HFF-Myc (cell line): ENCODE measurements around the gene DCUN1D3.
"Not testable (repeated sequence)": the region's sequence is repeated elsewhere in the genome, so short reads cannot be mapped to it uniquely, and the experiment has no call there.

Source experiments
- DNase-seq: peaks from one replicate; pipeline ENCODE4 v3.0.0-alpha.2; 2011; ENCODE audit warnings: low read depth; ENCODE audit errors: extremely low read depth
- H3K4me3 ChIP-seq: replicated peaks from 2 replicates; pipeline ENCODE4 v1.5.1; 2011; ENCODE audit warnings: low read depth, mild to moderate bottlenecking, control low read depth, low read length
- TF ChIP-seq, protein P1 (sequence below): IDR thresholded peaks from 2 replicates; pipeline ENCODE4 v1.5.1; 2012; ENCODE audit warnings: mild to moderate bottlenecking, low read depth, low read length, control low read depth; ENCODE audit errors: missing control alignments

Gene DCUN1D3

GRCh38 chr16:20931066-20931600 lies 31.0 kb upstream of the DCUN1D3 start:
- no peak for DNase-seq
- TF ChIP-seq, protein P1, sequence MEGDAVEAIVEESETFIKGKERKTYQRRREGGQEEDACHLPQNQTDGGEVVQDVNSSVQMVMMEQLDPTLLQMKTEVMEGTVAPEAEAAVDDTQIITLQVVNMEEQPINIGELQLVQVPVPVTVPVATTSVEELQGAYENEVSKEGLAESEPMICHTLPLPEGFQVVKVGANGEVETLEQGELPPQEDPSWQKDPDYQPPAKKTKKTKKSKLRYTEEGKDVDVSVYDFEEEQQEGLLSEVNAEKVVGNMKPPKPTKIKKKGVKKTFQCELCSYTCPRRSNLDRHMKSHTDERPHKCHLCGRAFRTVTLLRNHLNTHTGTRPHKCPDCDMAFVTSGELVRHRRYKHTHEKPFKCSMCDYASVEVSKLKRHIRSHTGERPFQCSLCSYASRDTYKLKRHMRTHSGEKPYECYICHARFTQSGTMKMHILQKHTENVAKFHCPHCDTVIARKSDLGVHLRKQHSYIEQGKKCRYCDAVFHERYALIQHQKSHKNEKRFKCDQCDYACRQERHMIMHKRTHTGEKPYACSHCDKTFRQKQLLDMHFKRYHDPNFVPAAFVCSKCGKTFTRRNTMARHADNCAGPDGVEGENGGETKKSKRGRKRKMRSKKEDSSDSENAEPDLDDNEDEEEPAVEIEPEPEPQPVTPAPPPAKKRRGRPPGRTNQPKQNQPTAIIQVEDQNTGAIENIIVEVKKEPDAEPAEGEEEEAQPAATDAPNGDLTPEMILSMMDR, result no peak
- H3K4me3 ChIP-seq, result no peak overlapping the region

GRCh38 chr16:20930365-20930690 lies 30.2 kb upstream of the DCUN1D3 start:
- DNase-seq, result no peak
- no peak overlapping the region for H3K4me3 ChIP-seq
- TF ChIP-seq, protein P1, result no peak

DNA sequence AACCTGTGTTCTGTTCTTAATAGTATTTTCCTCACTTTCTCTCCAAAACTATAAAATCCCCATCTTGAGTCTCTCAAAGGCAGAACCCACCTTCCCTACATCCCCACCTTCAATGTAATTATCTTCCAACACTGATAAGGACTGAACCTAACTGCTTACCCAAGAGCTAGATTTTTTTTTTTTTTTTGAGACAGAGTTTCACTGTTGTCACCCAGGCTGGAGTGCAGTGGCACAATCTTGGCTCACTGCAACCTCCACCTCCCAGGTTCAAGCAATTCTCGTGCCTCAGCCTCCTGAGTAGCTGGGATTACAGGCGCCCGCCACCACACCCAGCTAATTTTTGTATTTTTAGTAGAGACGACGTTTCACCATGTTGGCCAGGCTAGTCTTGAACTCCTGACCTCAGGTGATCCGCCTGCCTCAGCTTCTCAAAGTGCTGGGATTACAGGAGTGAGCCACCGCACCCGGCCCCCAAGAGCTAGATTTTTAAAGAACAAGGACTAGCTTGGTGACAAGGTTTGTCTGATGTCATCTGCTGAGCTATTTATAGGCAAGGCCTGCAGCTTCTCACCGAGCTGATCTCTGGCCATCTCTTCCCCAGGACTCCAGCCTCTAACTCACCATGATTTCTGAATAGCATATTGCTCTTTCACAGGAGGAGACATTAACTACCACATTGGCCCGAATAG lies 29.7 kb upstream of the DCUN1D3 start:
- H3K4me3 ChIP-seq, DNase-seq: not testable (repeated sequence)

- no peak overlapping the region for H3K4me3 ChIP-seq
- no peak for DNase-seq
- TF ChIP-seq, protein P1, result no peak
These were observed 28.7 kb upstream of the DCUN1D3 start for GRCh38 chr16:20928774-20929411.

- TF ChIP-seq, protein P1, result no peak
- H3K4me3 ChIP-seq, result no peak overlapping the region
- DNase-seq, result no peak
These were observed 25.6 kb upstream of the DCUN1D3 start for GRCh38 chr16:20925751-20926150.

DNA sequence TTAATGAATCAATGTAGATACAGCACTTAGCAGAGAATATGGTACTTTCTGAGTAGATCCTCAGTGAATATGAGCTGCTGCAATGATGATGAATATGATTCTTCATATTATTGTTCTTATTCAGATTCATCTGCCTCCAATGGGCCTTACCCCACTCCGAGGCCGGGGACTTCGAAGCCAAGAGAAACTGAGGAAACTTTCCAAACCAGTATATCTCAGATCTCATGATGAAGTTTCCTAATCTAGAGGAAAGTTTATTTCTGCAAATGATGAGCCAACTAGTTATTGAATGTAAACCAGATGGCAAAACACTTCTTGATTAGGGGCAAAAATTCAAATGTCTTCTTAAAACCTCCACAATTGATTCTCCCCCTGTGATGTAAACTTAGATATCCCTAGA lies 23.7 kb upstream of the DCUN1D3 start:
- TF ChIP-seq, protein P1, result no peak
- DNase-seq, result no peak
- H3K4me3 ChIP-seq, result no peak overlapping the region

DNA sequence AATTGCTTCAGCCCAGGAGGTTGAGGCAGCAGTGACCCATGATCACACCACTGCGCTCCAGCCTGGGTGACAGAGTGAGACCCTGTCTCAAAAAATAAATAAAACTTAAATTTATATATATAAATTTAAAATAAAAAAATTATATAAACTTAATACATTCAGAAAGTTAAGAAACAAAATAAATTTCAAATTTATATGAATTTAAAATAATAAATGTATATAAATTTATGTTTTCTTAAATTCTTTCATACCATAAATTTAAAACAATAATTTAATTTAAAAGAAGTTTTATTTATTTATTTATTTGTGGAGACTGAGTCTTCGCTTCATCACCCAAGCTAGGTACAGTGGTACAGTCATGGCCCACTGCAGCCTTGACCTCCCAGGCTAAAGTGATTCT lies 20.6 kb upstream of the DCUN1D3 start:
- no peak for DNase-seq
- H3K4me3 ChIP-seq, result no peak overlapping the region
- TF ChIP-seq, protein P1, result no peak
